HG03558 (cell line): ENCODE results near the gene CAVIN1.
"Not testable (repeated sequence)": the region's sequence is repeated elsewhere in the genome, so short reads cannot be mapped to it uniquely, and the experiment has no call there.

ENCODE experiments used
- ATAC-seq: cut with Tn5 transposase; IDR thresholded peaks from one replicate; pipeline ENCODE4 v1.9.1; 2021; ENCODE audit warnings: moderate number of reproducible peaks; ENCODE audit not compliant: unreplicated experiment; ENCODE audit errors: extremely low read depth

CAVIN1 gene

DNA sequence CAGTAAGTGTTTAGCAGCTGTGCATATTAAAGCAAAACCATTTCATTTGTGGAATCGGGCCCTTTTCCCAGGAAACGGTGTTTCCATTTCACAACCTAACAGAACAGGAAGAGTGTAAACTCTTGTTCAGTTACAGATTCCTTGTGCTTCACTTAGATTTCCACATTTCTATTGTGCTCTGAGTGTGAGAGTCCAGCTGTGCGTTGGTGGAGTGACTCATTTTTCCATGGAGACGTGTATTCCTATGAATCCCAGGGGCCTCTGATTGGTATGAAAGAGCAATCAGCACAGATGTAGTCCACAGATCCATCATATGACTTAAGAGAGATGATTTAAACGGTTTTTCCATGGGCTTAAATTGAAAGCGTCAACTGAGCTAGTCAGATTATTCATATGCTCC is 13.3 kb upstream of the CAVIN1 start:
- no peak for ATAC-seq

DNA sequence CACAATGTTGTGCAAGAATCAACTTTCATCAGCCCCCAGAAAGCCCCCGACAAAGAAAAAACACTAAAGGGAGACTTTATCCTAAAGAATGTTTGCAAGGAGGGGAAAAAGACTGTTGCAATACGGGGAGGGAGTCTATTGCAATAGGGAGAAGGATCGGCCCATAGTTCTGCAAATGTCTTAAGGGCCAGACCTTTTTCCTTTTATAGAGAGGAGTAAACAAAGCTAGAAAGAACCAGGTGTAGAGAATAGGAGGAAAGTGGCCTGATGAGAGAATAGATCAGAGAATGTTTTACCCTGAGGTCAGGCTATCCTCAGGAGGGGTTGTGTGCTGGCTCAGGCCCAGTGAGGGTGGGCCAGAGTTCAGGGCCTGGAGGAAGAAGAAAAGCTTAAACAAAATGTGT is 8.7 kb upstream of the CAVIN1 start:
- ATAC-seq = no peak

DNA sequence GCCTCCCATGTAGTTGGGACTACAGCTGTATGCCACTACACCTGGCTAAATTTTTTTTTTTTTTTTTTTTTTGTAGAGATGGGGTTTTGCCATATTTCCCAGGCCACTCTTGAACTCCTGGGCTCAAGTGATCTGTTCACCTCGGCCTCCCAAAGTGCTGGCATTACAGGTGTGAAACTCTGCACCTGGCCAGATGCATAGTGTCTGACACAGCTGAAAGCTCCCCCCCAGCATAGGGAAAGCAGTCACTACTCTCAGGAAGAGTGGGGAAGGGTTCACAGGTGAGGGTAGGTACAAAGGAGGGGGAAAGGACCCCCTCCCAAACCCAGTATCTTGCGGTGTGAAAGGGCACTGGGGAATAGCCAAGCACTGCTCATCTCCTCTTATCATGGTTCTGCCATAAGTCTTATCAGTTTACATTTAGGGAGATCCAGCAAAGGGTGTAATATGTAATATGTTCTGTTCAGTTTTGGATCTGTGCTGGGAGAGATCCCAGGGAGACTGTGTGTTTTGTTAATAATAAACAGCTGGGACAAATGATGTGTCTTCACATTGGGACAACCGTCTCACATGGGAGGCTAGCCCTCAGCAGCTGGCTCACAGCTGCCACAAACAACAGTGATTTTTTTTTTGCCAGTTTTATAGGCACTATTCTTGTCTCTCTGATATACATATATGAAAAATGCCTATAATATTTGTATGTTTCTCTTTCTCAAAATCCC is 6.8 kb upstream of the CAVIN1 start:
- no peak for ATAC-seq

GRCh38 chr17:42428141-42428944 is 5.3 kb upstream of the CAVIN1 start:
- no peak for ATAC-seq

- ATAC-seq = no peak
These were observed 2.0 kb upstream of the CAVIN1 start for GRCh38 chr17:42424991-42425610.

GRCh38 chr17:42423766-42424165 is 710 bp upstream of the CAVIN1 start:
- no peak for ATAC-seq

- ATAC-seq = no peak
These were observed 571 bp downstream of the CAVIN1 start for GRCh38 chr17:42422412-42422957.

DNA sequence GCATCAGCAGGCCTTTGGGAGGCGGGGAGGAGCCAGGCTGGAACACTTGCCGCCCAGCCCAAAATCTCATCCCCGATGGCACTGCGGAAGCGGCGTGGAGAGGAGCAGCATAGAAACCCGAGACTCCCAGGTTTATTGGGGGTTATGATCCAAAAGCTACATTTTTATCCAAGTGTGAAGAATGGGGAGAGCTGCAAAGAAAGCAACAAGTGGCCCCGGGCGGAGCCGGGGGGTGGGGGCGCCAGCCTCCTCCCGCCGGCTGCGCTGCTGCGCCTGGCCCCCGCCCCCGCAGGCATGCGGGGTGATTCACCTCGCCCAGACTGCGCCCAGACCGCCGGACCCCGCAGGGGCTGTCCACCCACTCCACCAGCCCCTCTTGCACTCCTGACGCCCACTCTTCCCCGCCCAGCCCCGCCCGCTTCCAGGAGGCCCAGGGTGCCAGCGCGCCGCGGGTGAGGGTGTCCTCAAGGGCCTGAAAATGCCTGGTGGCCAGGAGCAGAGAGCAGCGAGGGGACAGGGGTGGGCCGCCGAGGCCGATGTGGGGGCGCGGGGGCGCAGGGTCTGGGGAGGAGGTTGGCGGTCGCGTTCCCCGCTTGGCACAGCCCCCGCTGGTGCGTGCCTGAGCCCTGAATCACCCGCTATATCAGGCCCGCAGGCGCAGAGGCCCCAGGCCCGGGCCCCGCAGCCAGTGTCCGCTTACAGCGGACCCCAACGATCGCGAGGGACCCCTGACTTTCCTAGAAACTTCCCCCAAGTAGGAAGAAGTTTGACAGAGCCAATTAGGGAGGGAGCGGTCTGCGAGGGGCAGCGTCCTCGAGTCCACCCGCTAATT is 1.3 kb downstream of the CAVIN1 start:
- ATAC-seq = no peak

DNA sequence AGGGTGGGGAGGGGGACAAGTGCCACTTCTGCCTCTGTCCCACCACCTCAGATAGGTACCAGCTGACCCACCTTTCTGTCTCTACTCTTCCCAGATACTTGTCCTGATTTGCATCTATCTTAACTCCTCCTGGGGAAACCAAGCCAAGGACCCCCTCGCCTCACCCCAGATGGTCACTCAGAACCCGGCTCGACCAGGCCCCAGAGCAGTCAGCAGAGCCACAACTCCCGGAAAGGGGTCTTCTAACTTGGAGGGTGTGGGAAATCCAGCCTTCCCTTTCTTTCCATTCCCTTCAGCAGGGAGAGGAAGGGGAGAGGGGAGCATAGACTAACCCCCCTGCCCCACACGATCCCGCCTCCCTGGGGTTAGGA is 1.9 kb downstream of the CAVIN1 start:
- no peak for ATAC-seq

DNA sequence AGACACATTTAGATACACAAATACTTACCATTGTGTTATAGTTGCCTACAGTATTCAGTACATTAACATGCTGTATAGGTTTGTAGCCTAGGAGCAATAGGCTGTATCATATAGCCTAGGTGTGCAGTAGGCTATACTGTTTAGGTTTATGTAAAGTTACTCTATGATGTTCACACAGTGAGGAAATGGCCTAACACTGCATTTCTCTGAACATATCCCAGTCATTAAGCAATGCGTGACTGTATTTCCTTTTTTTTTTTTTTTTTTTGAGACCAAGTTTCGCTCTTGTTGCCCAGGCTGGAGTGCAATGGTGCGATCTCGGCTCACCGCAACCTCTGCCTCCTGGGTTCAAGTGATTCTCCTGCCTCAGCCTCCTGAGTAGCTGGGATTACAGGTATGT is 5.1 kb downstream of the CAVIN1 start:
- not testable (repeated sequence) for ATAC-seq

GRCh38 chr17:42414704-42415409 is 8.2 kb downstream of the CAVIN1 start:
- no peak for ATAC-seq

- no peak for ATAC-seq
These were observed 9.5 kb downstream of the CAVIN1 start for GRCh38 chr17:42413464-42414040.

- ATAC-seq = no peak
These were observed 11.0 kb downstream of the CAVIN1 start for GRCh38 chr17:42411905-42412679.

- ATAC-seq = no peak
These were observed 11.7 kb downstream of the CAVIN1 start for GRCh38 chr17:42411361-42411760.

DNA sequence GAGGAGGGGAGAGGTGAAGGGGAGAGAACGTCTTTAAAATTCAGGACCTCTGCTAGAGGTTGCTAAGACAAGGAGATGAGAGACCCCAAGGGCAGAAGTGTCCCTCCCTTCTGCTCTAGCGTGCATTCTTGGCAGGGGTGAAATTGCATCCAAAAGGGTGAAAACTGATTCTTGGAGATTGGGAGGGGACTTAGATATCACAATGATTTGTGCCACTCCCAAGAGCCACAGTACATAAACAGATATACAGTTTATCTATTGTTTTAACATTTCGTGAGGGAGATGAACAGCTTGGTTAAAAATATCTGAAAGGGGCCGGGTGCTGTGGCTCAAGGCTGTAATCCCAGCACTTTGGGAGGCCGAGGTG is 12.8 kb downstream of the CAVIN1 start:
- ATAC-seq = no peak

- no peak for ATAC-seq
These were observed 13.3 kb downstream of the CAVIN1 start for GRCh38 chr17:42409523-42410318.

- no peak for ATAC-seq
These were observed 15.0 kb downstream of the CAVIN1 start for GRCh38 chr17:42408061-42408460.
